Endothelial cell of umbilical vein (primary cell): Measurements from ENCODE around the gene APBA2. TPM values are rescaled to one million over a fixed set of nuclear protein-coding genes. Genes with fewer than 3 reads are reported as not detected.

Source experiments
- BruUV-seq: library from RNA; stranded (reverse); fragments of 400-500 nt; replicated peaks from 2 replicates; lab custom pipeline; 2021; lab: Mats Ljungman, UMichigan
- CTCF ChIA-PET: fragments of 300-600, 350-600 bp; sonication (Branson Sonifier 250); formaldehyde crosslinking; loops from one replicate; lab custom pipeline; 2021; ENCODE audit warnings: antibody characterized with exemption, inconsistent platforms; lab: Charles Lee
- POLR2A ChIA-PET: fragments of 300-600, 350-600 bp; sonication (Branson Sonifier 250); formaldehyde crosslinking; loops from one replicate; lab custom pipeline; 2021; ENCODE audit warnings: antibody characterized with exemption, inconsistent platforms; lab: Charles Lee
- DNase-seq: peaks from one replicate; pipeline ENCODE4 v3.0.0-alpha.2; 2011; ENCODE audit warnings: low read depth, low spot score
- FAIRE-seq: peaks from 2 replicates; lab custom pipeline; 2011; peaks lifted over from hg19 to GRCh38; lab: Jason Lieb, UNC
- H2AFZ ChIP-seq: 2 replicates; pipeline ENCODE4 v1.6.0; 2012; ENCODE audit warnings: low read depth, low read length, control low read depth, inconsistent platforms
- H3K27ac ChIP-seq: 2 replicates; pipeline ENCODE4 v1.5.1; 2011; ENCODE audit warnings: low read depth, mild to moderate bottlenecking, control low read depth, low read length, moderate library complexity; ENCODE audit not compliant: insufficient read depth
- H3K27me3 ChIP-seq, 2 experiments: 2 replicates each; pipeline versions ENCODE4 v1.6.0 to v1.6.1; 2011; ENCODE audit warnings: low read length in 2 of 2, mixed read lengths in 1 of 2; ENCODE audit not compliant: control insufficient read depth in 2 of 2, insufficient read depth in 2 of 2
- H3K36me3 ChIP-seq, 2 experiments: 2 replicates in 1 of 2; 3 replicates in 1 of 2; pipeline ENCODE4 v1.5.1; 2011; ENCODE audit warnings: low read length in 2 of 2, mild to moderate bottlenecking in 1 of 2, moderate library complexity in 1 of 2; ENCODE audit not compliant: control insufficient read depth in 2 of 2, insufficient read depth in 2 of 2; ENCODE audit errors: extremely low read depth in 1 of 2
- H3K4me1 ChIP-seq: 3 replicates; pipeline ENCODE4 v1.5.1; 2011; ENCODE audit warnings: mild to moderate bottlenecking, low read length; ENCODE audit not compliant: control insufficient read depth, insufficient read depth; ENCODE audit errors: extremely low read depth
- H3K4me2 ChIP-seq: 2 replicates; pipeline ENCODE4 v1.6.1; 2011; ENCODE audit warnings: low read length, control low read depth, mixed read lengths; ENCODE audit not compliant: insufficient read depth
- H3K4me3 ChIP-seq, 3 experiments: fragments of 200-600 bp in 1 of 3; sonication (generic), shearing (Covaris generic) in 1 of 3; replicated peaks in 1 of 3; 2 replicates each; pipeline ENCODE4 v1.5.1; 2011 to 2016; ENCODE audit warnings: control low read depth in 3 of 3, low read length in 3 of 3, mild to moderate bottlenecking in 2 of 3, inconsistent platforms in 1 of 3, low read depth in 1 of 3, moderate library complexity in 1 of 3; ENCODE audit not compliant: insufficient read depth in 1 of 3
- H3K79me2 ChIP-seq: 2 replicates; pipeline ENCODE4 v1.6.0; 2012; ENCODE audit warnings: low read length, inconsistent platforms; ENCODE audit not compliant: control insufficient read depth, insufficient read depth
- H3K9ac ChIP-seq: replicated peaks from 2 replicates; pipeline ENCODE3; 2011; ENCODE audit warnings: low read length, control low read depth; ENCODE audit not compliant: insufficient read depth; ENCODE audit errors: extremely low read depth
- H3K9me1 ChIP-seq: replicated peaks from 3 replicates; pipeline ENCODE4 v1.6.0; 2011; ENCODE audit warnings: mild to moderate bottlenecking, low read length; ENCODE audit not compliant: control insufficient read depth, insufficient read depth; ENCODE audit errors: extremely low read depth
- H3K9me3 ChIP-seq: replicated peaks from 2 replicates; pipeline ENCODE4 v1.5.1; 2012; ENCODE audit warnings: low read length, inconsistent platforms; ENCODE audit not compliant: control insufficient read depth, insufficient read depth
- H4K20me1 ChIP-seq: replicated peaks from 2 replicates; pipeline ENCODE3; 2011; ENCODE audit warnings: mild to moderate bottlenecking, low read length; ENCODE audit not compliant: control insufficient read depth, insufficient read depth; ENCODE audit errors: extremely low read depth
- EZH2 ChIP-seq: IDR thresholded peaks from 2 replicates; pipeline ENCODE4 v1.6.1; 2012; ENCODE audit warnings: borderline replicate concordance, low read depth, mild to moderate bottlenecking, moderate library complexity, low read length, inconsistent platforms; ENCODE audit not compliant: severe bottlenecking
- FOS ChIP-seq: IDR thresholded peaks from 2 replicates; pipeline ENCODE4 v1.6.1; 2011; ENCODE audit warnings: mild to moderate bottlenecking, low read length, moderate library complexity, borderline replicate concordance; ENCODE audit not compliant: insufficient read depth
- GATA2 ChIP-seq: IDR thresholded peaks from 2 replicates; pipeline ENCODE4 v1.7.0; 2011; ENCODE audit warnings: low read depth, mild to moderate bottlenecking, moderate library complexity, mixed read lengths, low read length; ENCODE audit not compliant: insufficient read length, insufficient read depth
- JUN ChIP-seq: IDR thresholded peaks from 2 replicates; pipeline ENCODE4 v1.6.1; 2011; ENCODE audit warnings: borderline replicate concordance, low read depth; ENCODE audit not compliant: insufficient read length, insufficient read depth
- MAX ChIP-seq: IDR thresholded peaks from 2 replicates; pipeline ENCODE4 v1.6.1; 2011; ENCODE audit not compliant: insufficient read depth, insufficient read length
- POLR2A ChIP-seq: IDR thresholded peaks from 2 replicates; pipeline ENCODE4 v1.6.1; 2012; ENCODE audit warnings: low read depth, mild to moderate bottlenecking, control low read depth, low read length
- POLR2AphosphoS5 ChIP-seq: IDR thresholded peaks from 2 replicates; pipeline ENCODE4 v1.6.1; 2012; ENCODE audit warnings: low read depth, mild to moderate bottlenecking, control low read depth, low read length, moderate library complexity; ENCODE audit not compliant: insufficient read depth
- dilution Hi-C: fragments of 300-500 bp; cut with MboI; formaldehyde crosslinking; loops from one replicate; pipeline ENCODE4 v1.15.0; 2019; ENCODE audit warnings: low sequenced_read_pairs; ENCODE audit not compliant: extremely low pct_ligation_motif_present
- intact Hi-C: fragments of 100-400 bp; cut with micrococcal nuclease; formaldehyde crosslinking; loops from one replicate; pipeline ENCODE4 v1.10.0; 2022
- polyA plus RNA-seq, 4 experiments: library from polyadenylated mRNA; depleted of rRNA in 3 of 4; stranded (reverse) in 3 of 4; unstranded in 1 of 4; fragments of >200 nt; gene quantifications; 2 replicates each; pipeline versions ENCODE4 v1.2.1 to v1.2.3, GENCODE V29; 2011 to 2012; ENCODE audit warnings: missing spikeins in 1 of 4
- total RNA-seq: library from RNA; stranded (reverse); gene quantifications from 2 replicates; pipeline ENCODE4 v1.2.3, GENCODE V29; 2021

APBA2 gene
- total and polyA plus RNA-seq, 2 donors (not counting 3 experiments of a cell fraction or from before 2014, with no cell fraction given) = 5.7 to 11.1 TPM

- TF ChIP-seq FOS (no peak), MAX (no peak), POLR2AphosphoS5 (no peak), GATA2 (no peak), EZH2 (no peak), POLR2A (no peak), JUN (no peak)
- intact Hi-C loops = no loop called here
- H3K36me3 ChIP-seq = no peaks in the 10 kb centered on the region
- no peak for FAIRE-seq
- no peak overlapping the region for H3K27ac ChIP-seq
- no peaks in the 10 kb centered on the region for H3K4me1 ChIP-seq
- no peak for DNase-seq
- H3K79me2 ChIP-seq = no peaks in the 10 kb centered on the region
- H3K9me3 ChIP-seq = no peaks in the 10 kb centered on the region
- dilution Hi-C loops = no loop called here
- CTCF ChIA-PET = interaction anchor here (3.1 kb wide), 1 partner anchor 8 kb away, joined by 19 read pairs; no protein-coding TSS in a partner anchor
- no peaks in the 10 kb centered on the region for H3K27me3 ChIP-seq
- POLR2A ChIA-PET = no interaction called here
- no peak overlapping the region for H3K9ac ChIP-seq
- H2AFZ ChIP-seq = no peak overlapping the region
- H3K4me3 ChIP-seq = no peak overlapping the region
- H4K20me1 ChIP-seq = no peaks in the 10 kb centered on the region
- H3K4me2 ChIP-seq = no peak overlapping the region
- no TSS peak for BruUV-seq
- no peaks in the 10 kb centered on the region for H3K9me1 ChIP-seq
These were observed 224.4 kb downstream of the APBA2 start for GRCh38 chr15:29110176-29110575.

- no peaks in the 10 kb centered on the region for H3K79me2 ChIP-seq
- TF ChIP-seq POLR2AphosphoS5 (no peak), GATA2 (no peak)
- dilution Hi-C loops (no loop called here), intact Hi-C loops (no loop called here)
- H3K9me3 ChIP-seq = no peaks in the 10 kb centered on the region
- no peak overlapping the region for H2AFZ ChIP-seq
- no peak overlapping the region for H3K4me3 ChIP-seq
- no TSS peak for BruUV-seq
- H3K9me1 ChIP-seq = no peaks in the 10 kb centered on the region
- POLR2A ChIA-PET = no interaction called here
- no peaks in the 10 kb centered on the region for H3K27me3 ChIP-seq
- no peak overlapping the region for H3K9ac ChIP-seq
- no peak overlapping the region for H3K4me2 ChIP-seq
- H3K36me3 ChIP-seq = no peaks in the 10 kb centered on the region
- no peak overlapping the region for H3K27ac ChIP-seq
- H3K4me1 ChIP-seq = no peaks in the 10 kb centered on the region
- CTCF ChIA-PET = interaction anchor here (3.1 kb wide), 1 partner anchor 9 kb away, joined by 19 read pairs; no protein-coding TSS in a partner anchor
- FAIRE-seq (no peak), DNase-seq (no peak)
- H4K20me1 ChIP-seq = no peaks in the 10 kb centered on the region
These were observed 225.0 kb downstream of the APBA2 start for GRCh38 chr15:29110733-29111132.
